ENCODE data around the gene MEGF9.
A peak's percentile ranks its signal among the peaks of the same experiment; 100 is the strongest.
"Not testable (repeated sequence)": the region's sequence is repeated elsewhere in the genome, so short reads cannot be mapped to it uniquely, and the experiment has no call there.

MEGF9 gene

GRCh38 chr9:120654272-120654671, 60.0 kb downstream of the MEGF9 start:
- no peak for DNase-seq

GRCh38 chr9:120653762-120654161, 60.5 kb downstream of the MEGF9 start:
- no peak for DNase-seq

GRCh38 chr9:120652934-120653333, 61.3 kb downstream of the MEGF9 start:
- DNase-seq, result no peak

GRCh38 chr9:120650352-120650751, 63.9 kb downstream of the MEGF9 start:
- DNase-seq, result no peak

- DNase-seq, result no peak
These were observed 65.6 kb downstream of the MEGF9 start for GRCh38 chr9:120648581-120649197.

GRCh38 chr9:120646948-120647347, 67.3 kb downstream of the MEGF9 start:
- no peak for DNase-seq

- DNase-seq, result peak; percentile 30
These were observed 68.5 kb downstream of the MEGF9 start for GRCh38 chr9:120645760-120646159.

GRCh38 chr9:120643061-120643460, 71.2 kb downstream of the MEGF9 start:
- no peak for DNase-seq

GRCh38 chr9:120642129-120642770, 72.0 kb downstream of the MEGF9 start:
- DNase-seq, result no peak

GRCh38 chr9:120640874-120641273, 73.4 kb downstream of the MEGF9 start:
- DNase-seq, result not testable (repeated sequence)

GRCh38 chr9:120640380-120640779, 73.9 kb downstream of the MEGF9 start:
- DNase-seq, result no peak

- no peak for DNase-seq
These were observed 76.4 kb downstream of the MEGF9 start for GRCh38 chr9:120637919-120638318.

- DNase-seq, result no peak
These were observed 77.9 kb downstream of the MEGF9 start for GRCh38 chr9:120636194-120636957.

GRCh38 chr9:120635011-120635410, 79.3 kb downstream of the MEGF9 start:
- no peak for DNase-seq

GRCh38 chr9:120630333-120630732, 83.9 kb downstream of the MEGF9 start:
- DNase-seq, result no peak

GRCh38 chr9:120628925-120629497, 85.3 kb downstream of the MEGF9 start:
- not testable (repeated sequence) for DNase-seq

- DNase-seq, result no peak
These were observed 85.9 kb downstream of the MEGF9 start for GRCh38 chr9:120628207-120628924.

- no peak for DNase-seq
These were observed 87.2 kb downstream of the MEGF9 start for GRCh38 chr9:120627073-120627472.

- no peak for DNase-seq
These were observed 87.8 kb downstream of the MEGF9 start for GRCh38 chr9:120626512-120626911.

GRCh38 chr9:120625222-120625621, 89.0 kb downstream of the MEGF9 start:
- DNase-seq, result no peak

- DNase-seq, result no peak
These were observed 91.5 kb downstream of the MEGF9 start for GRCh38 chr9:120622790-120623189.

GRCh38 chr9:120621941-120622340, 92.3 kb downstream of the MEGF9 start:
- no peak for DNase-seq
